Immature natural killer cell (primary cell): ENCODE data around the gene NOXA1. TPM values are rescaled to one million over a fixed set of nuclear protein-coding genes. Genes with fewer than 3 reads are reported as not detected.
"Not testable (repeated sequence)": the region's sequence is repeated elsewhere in the genome, so short reads cannot be mapped to it uniquely, and the experiment has no call there.

Source experiments
- DNase-seq, 3 donors: peaks; one replicate each; pipeline ENCODE4 v3.0.0; 2022; ENCODE audit warnings: mixed read lengths in 1 of 3
- H3K27ac Mint-ChIP-seq, 6 donors: one replicate each; pipeline ENCODE4 v1.8.0; 2020; ENCODE audit warnings: mixed read lengths in 6 of 6, mild to moderate bottlenecking in 5 of 6, inconsistent platforms in 4 of 6, moderate library complexity in 3 of 6
- H3K27me3 Mint-ChIP-seq, 3 donors: one replicate each; pipeline ENCODE4 v1.8.0; 2020 to 2021; ENCODE audit warnings: low read depth in 3 of 3, mild to moderate bottlenecking in 3 of 3, mixed read lengths in 3 of 3, moderate library complexity in 3 of 3, inconsistent platforms in 1 of 3
- H3K36me3 Mint-ChIP-seq, 3 donors: one replicate each; pipeline ENCODE4 v1.8.0; 2020; ENCODE audit warnings: mixed read lengths in 3 of 3, inconsistent platforms in 2 of 3, mild to moderate bottlenecking in 2 of 3
- H3K4me1 Mint-ChIP-seq, 2 donors: one replicate each; pipeline ENCODE4 v1.8.0; 2020; ENCODE audit warnings: inconsistent platforms in 2 of 2, mild to moderate bottlenecking in 2 of 2, mixed read lengths in 2 of 2, moderate library complexity in 1 of 2
- H3K4me3 Mint-ChIP-seq, 5 donors: one replicate each; pipeline ENCODE4 v1.8.0; 2020; ENCODE audit warnings: mild to moderate bottlenecking in 5 of 5, mixed read lengths in 5 of 5, inconsistent platforms in 3 of 5, moderate library complexity in 3 of 5
- H3K9me3 Mint-ChIP-seq, 6 donors: one replicate each; pipeline ENCODE4 v1.8.0; 2020; ENCODE audit warnings: mild to moderate bottlenecking in 6 of 6, mixed read lengths in 6 of 6, inconsistent platforms in 4 of 6, moderate library complexity in 3 of 6
- polyA plus RNA-seq, 3 donors: library from polyadenylated mRNA; unstranded; fragments of 300-500 nt; fragmentation: Illumina TruSeq; gene quantifications; one replicate each; pipeline ENCODE4 v1.2.3, GENCODE V29; 2021

NOXA1 gene
- polyA plus RNA-seq, 3 donors from 2014 or later, result 1.2 to 2.1 (median 1.4) TPM

DNA sequence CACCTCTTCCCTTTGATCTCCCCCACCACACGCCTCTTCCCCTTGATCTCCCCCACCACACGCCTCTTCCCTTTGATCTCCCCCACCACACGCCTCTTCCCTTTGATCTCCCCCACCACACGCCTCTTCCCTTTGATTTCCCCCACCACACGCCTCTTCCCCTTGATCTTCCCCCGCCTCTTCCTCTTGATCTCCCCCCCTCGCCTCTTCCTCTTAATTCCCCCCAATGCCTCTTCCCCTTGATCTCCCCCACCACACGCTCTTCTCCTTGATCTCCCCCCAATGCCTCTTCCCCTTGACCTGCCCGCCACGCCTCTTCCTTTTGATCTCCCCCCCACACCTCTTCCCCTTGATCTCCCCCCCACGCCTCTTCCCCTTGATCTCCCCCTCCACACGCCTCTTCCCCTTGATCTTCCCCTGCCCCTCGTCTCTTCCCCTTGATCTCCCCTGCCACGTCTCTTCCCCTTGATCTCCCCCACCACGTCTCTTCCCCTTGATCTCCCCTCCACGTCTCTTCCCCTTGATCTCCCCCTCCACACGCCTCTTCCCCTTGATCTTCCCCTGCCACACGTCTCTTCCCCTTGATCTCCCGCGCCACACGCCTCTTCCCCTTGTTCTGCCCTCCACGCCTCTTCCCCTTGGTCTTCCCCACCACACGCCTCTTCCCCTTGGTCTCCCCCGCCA, 27.5 kb downstream of the NOXA1 start:
- peaks cover 8 to 16% (median 11%) of the 10 kb centered on the region in 3 donors for H3K27me3 Mint-ChIP-seq
- H3K4me3 Mint-ChIP-seq, result peak overlapping the region in 4 of 5 donors; percentile 44 to 70 (median 54)
- not testable (repeated sequence) for DNase-seq, H3K36me3 Mint-ChIP-seq, H3K9me3 Mint-ChIP-seq
- H3K27ac Mint-ChIP-seq, result peak overlapping the region in 3 of 6 donors; percentile 19 to 81 (median 80)
- peaks cover 27 to 33% of the 10 kb centered on the region in 2 donors for H3K4me1 Mint-ChIP-seq

DNA sequence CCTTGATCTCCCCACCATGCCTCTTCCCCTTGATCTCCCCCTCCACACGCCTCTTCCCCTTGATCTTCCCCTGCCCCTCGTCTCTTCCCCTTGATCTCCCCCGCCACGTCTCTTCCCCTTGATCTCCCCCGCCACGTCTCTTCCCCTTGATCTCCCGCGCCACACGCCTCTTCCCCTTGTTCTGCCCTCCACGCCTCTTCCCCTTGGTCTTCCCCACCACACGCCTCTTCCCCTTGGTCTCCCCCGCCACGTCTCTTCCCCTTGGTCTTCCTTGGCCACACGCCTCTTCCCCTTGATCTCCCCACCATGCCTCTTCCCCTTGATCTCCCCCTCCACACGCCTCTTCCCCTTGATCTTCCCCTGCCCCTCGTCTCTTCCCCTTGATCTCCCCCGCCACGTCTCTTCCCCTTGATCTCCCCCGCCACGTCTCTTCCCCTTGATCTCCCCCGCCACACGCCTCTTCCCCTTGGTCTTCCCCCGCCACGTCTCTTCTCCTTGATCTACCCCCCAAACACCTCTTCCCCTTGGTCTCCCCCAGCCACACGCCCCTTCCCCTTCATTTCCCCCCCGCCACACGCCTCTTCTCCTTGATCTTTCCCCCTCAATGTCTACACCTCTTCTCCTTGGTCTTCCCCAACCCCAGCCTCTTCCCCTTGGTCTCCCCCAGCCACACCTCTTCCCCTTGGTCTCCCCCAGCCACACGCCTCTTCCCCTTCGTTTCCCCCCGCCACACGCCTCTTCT, 28.2 kb downstream of the NOXA1 start:
- not testable (repeated sequence) for DNase-seq, H3K9me3 Mint-ChIP-seq, H3K36me3 Mint-ChIP-seq
- Mint-ChIP-seq H3K4me1 (peaks cover 27 to 38% of the 10 kb centered on the region in 2 donors), H3K27me3 (peaks cover 8 to 16% (median 11%) of the 10 kb centered on the region in 3 donors), H3K27ac (peak overlapping the region in 2 of 6 donors; percentile 33 to 74), H3K4me3 (peak overlapping the region; percentile 71 to 77 (median 73))

- peak overlapping the region in 3 of 6 donors; percentile 35 to 77 (median 74) for H3K27ac Mint-ChIP-seq
These were observed 29.0 kb downstream of the NOXA1 start for GRCh38 chr9:137452006-137452760.

GRCh38 chr9:137452761-137453642, 29.8 kb downstream of the NOXA1 start:
- Mint-ChIP-seq H3K27ac (no peak overlapping the region), H3K4me3 (peak overlapping the region in 4 of 5 donors; percentile 18 to 74 (median 68)), H3K9me3 (no peaks in the 10 kb centered on the region)

More at GRCh38 chr9:137452006-137452760, 29.0 kb downstream of the NOXA1 start:
- Mint-ChIP-seq H3K4me1 (peaks cover 27 to 41% of the 10 kb centered on the region in 2 donors), H3K9me3 (no peaks in the 10 kb centered on the region), H3K4me3 (peak overlapping the region; percentile 71 to 77 (median 73)), H3K36me3 (no peaks in the 10 kb centered on the region), H3K27me3 (peaks cover 8 to 16% (median 9%) of the 10 kb centered on the region in 3 donors)
- no peak for DNase-seq

GRCh38 chr9:137453643-137454081, 30.5 kb downstream of the NOXA1 start:
- Mint-ChIP-seq H3K27ac (peak overlapping the region in 2 of 6 donors; percentile 64 to 88), H3K4me3 (peak overlapping the region; percentile 59 to 79 (median 64)), H3K36me3 (no peaks in the 10 kb centered on the region), H3K4me1 (peaks cover 27 to 42% of the 10 kb centered on the region in 2 donors), H3K9me3 (no peaks in the 10 kb centered on the region), H3K27me3 (peaks cover 5 to 11% (median 8%) of the 10 kb centered on the region in 3 donors)
- DNase-seq, result peak; percentile 61 to 74 (median 69)

More at GRCh38 chr9:137452761-137453642, 29.8 kb downstream of the NOXA1 start:
- Mint-ChIP-seq H3K36me3 (no peaks in the 10 kb centered on the region), H3K4me1 (peaks cover 27 to 42% of the 10 kb centered on the region in 2 donors), H3K27me3 (peaks cover 8 to 11% (median 9%) of the 10 kb centered on the region in 3 donors)
- DNase-seq, result no peak

- DNase-seq, result no peak
- H3K36me3 Mint-ChIP-seq, result no peaks in the 10 kb centered on the region
- peak overlapping the region in 1 of 6 donors; percentile 80 for H3K27ac Mint-ChIP-seq
- no peaks in the 10 kb centered on the region for H3K9me3 Mint-ChIP-seq
- H3K27me3 Mint-ChIP-seq, result peaks cover 5 to 11% (median 7%) of the 10 kb centered on the region in 3 donors
- peak overlapping the region; percentile 51 to 75 (median 72) for H3K4me3 Mint-ChIP-seq
- H3K4me1 Mint-ChIP-seq, result peaks cover 27 to 42% of the 10 kb centered on the region in 2 donors
These were observed 31.0 kb downstream of the NOXA1 start for GRCh38 chr9:137454145-137454596.

DNA sequence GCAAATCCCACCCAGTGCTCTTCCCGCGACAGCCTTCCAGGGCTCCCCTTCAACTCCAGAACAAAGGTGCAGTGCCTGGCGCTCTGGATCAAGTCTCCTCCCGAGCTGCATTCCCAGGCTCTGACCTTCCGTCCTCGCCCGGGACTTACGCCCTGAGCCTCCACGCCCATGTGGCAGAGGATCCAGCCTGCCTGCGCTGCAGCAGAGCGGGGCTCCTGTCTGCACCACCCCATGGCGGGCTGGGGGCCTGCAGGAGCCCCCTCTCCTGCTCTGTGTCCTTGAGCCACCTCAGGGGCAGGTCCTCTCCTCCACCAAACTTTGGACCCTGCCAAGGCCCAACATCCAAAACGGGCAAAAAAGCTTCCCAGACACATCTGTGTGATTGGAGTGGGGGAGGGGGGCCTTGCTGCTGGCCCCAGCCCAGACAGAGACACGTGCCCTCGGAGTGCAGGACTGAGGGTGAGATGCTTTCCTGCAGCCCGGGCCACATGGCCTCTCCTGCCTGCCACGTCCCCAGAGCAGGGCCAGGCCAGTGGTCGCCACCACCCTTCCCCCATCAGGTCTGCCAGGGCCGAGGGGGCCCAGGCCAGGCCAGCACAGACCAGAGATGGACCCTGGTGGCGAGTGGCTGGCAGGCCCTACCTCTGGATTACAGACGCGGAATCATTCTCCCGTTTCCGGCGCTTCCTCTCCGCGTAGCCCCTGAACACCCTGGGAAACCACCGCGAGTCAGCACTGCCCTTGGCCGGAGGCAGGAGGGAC, 31.6 kb downstream of the NOXA1 start:
- Mint-ChIP-seq H3K4me1 (peaks cover 30 to 44% of the 10 kb centered on the region in 2 donors), H3K9me3 (no peaks in the 10 kb centered on the region), H3K27me3 (peaks cover 3 to 11% (median 3%) of the 10 kb centered on the region in 3 donors), H3K27ac (peak overlapping the region in 1 of 6 donors; percentile 80), H3K4me3 (peak overlapping the region; percentile 51 to 75 (median 72)), H3K36me3 (no peaks in the 10 kb centered on the region)
- no peak for DNase-seq

DNA sequence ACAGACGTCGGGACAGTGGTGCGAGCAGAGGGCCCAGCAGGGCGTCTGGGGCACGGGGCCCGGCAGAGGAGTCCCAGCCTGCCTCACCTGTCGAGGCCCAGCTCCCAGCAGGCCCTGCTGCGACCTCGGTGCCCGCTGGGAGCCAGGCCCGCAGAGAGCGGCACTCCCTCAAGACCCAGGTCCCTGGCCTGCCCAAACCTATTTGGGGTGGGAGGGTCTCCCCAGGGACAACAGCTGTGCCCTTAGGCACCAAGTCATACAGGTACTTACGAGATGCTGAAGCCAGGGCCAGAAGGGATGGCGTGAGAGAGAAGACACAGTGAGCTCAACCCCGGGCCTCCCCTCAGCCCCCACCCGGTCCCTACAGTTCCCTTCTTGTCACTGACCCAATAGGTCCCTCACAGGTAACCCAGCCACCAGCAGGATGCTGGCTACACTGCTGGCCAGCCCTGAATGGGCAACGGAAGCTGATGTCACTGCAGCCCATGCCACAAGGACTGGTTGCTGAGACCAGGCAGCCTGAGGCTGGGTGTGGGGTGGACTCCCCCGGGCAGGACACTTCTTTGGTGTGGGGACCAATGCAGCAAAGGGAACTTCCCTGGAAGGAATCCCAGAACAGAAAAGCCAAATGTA, 32.3 kb downstream of the NOXA1 start:
- peaks cover 0 to 6% (median 3%) of the 10 kb centered on the region in 3 donors for H3K27me3 Mint-ChIP-seq
- no peak for DNase-seq
- no peaks in the 10 kb centered on the region for H3K36me3 Mint-ChIP-seq
- no peaks in the 10 kb centered on the region for H3K9me3 Mint-ChIP-seq
- peak overlapping the region in 4 of 5 donors; percentile 2 to 42 (median 24) for H3K4me3 Mint-ChIP-seq
- peaks cover 32 to 46% of the 10 kb centered on the region in 2 donors for H3K4me1 Mint-ChIP-seq
- peak overlapping the region in 1 of 6 donors; percentile 21 for H3K27ac Mint-ChIP-seq

GRCh38 chr9:137456061-137456863, 33.1 kb downstream of the NOXA1 start:
- H3K9me3 Mint-ChIP-seq, result no peaks in the 10 kb centered on the region
- H3K27ac Mint-ChIP-seq, result peak overlapping the region in 1 of 6 donors; percentile 53
- H3K4me3 Mint-ChIP-seq, result peak overlapping the region; percentile 27 to 42 (median 30)
- peaks cover 26 to 49% of the 10 kb centered on the region in 2 donors for H3K4me1 Mint-ChIP-seq
- H3K36me3 Mint-ChIP-seq, result no peaks in the 10 kb centered on the region
- peaks cover 0 to 6% (median 4%) of the 10 kb centered on the region in 3 donors for H3K27me3 Mint-ChIP-seq
- no peak for DNase-seq

DNA sequence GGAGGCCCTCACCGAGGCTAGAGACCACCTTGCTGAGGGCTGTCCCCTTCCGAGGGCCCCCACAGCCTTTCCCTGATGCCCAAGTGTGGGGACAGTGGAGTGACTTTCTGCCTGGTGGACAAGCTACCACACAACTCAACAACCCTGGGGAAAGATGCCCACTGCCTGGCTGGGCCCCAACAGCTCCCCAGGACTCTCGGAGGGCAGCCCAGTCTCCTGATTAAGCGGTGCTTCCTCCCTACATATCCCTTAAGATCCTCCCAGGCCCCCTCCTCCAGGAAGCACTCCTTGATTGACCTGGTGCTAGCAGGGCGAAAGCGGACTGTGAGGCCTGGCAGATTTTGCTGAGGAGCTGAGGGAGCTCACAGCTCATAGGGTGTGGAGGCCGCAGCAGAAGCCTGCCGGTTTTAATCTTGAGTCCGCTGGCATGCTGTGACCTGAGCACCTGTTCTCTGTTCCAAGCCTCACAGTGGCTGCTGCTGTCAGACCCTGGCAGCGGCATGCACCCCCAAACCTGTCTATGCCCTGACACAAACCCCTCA, 33.7 kb downstream of the NOXA1 start:
- DNase-seq, result no peak
- H3K27ac Mint-ChIP-seq, result peak overlapping the region in 2 of 6 donors; percentile 8 to 40

More for the DNA sequence above, 33.7 kb downstream of the NOXA1 start:
- H3K36me3 Mint-ChIP-seq, result no peaks in the 10 kb centered on the region
- H3K9me3 Mint-ChIP-seq, result no peaks in the 10 kb centered on the region
- peak overlapping the region in 3 of 5 donors; percentile 13 to 30 (median 23) for H3K4me3 Mint-ChIP-seq
- H3K27me3 Mint-ChIP-seq, result peaks cover 3 to 10% (median 9%) of the 10 kb centered on the region in 3 donors
- H3K4me1 Mint-ChIP-seq, result peaks cover 22 to 46% of the 10 kb centered on the region in 2 donors
